PC-3 (cell line): ENCODE measurements around the gene PDLIM4. TPM values are rescaled to one million over a fixed set of nuclear protein-coding genes. Genes with fewer than 3 reads are reported as not detected.

Source experiments
- ATAC-seq: fragments of 200-7000 bp; cut with Tn5 transposase; 2 replicates; pipeline ENCODE4 v1.9.1; 2020; ENCODE audit warnings: mild to moderate bottlenecking, moderate library complexity
- BruUV-seq: library from RNA; stranded (reverse); fragments of 400-500 nt; replicated peaks from 2 replicates; lab custom pipeline; 2021; lab: Mats Ljungman, UMichigan
- CTCF ChIA-PET: fragments of 300-600 bp; sonication (Branson Sonifier 250); formaldehyde crosslinking; loops from one replicate; lab custom pipeline; 2022; ENCODE audit warnings: antibody characterized with exemption; lab: Charles Lee
- POLR2A ChIA-PET: fragments of 300-600 bp; sonication (Branson Sonifier 250); formaldehyde crosslinking; loops from one replicate; lab custom pipeline; 2022; ENCODE audit warnings: antibody characterized with exemption; ENCODE audit not compliant: unreplicated experiment; lab: Charles Lee
- DNase-seq: peaks from one replicate; pipeline ENCODE4 v3.0.0-alpha.2; 2015
- H2AFZ ChIP-seq: fragments of 300-600 bp; sonication (generic); 2 replicates; pipeline ENCODE4 v1.6.0; 2016; ENCODE audit warnings: antibody characterized with exemption, low read length
- H3F3A ChIP-seq: fragments of 300-600 bp; sonication (generic); one replicate; pipeline ENCODE4 v1.6.0; 2017; ENCODE audit warnings: antibody characterized with exemption, low read length, control low read depth, mild to moderate bottlenecking; ENCODE audit not compliant: unreplicated experiment
- H3K27ac ChIP-seq: fragments of 300-600 bp; sonication (generic); 2 replicates; pipeline ENCODE4 v1.5.1; 2016; ENCODE audit warnings: mild to moderate bottlenecking, low read length
- H3K27me3 ChIP-seq: fragments of 300-600 bp; sonication (generic); 2 replicates; pipeline ENCODE4 v1.6.1; 2016; ENCODE audit warnings: low read length, mixed read lengths
- H3K36me3 ChIP-seq: fragments of 300-600 bp; sonication (generic); 2 replicates; pipeline ENCODE4 v1.6.1; 2016; ENCODE audit warnings: low read depth, mixed run types, low read length, mixed read lengths
- H3K4me1 ChIP-seq: fragments of 300-600 bp; sonication (generic); 2 replicates; pipeline ENCODE4 v1.5.1; 2016; ENCODE audit warnings: low read length; ENCODE audit not compliant: insufficient read depth
- H3K4me2 ChIP-seq: fragments of 300-600 bp; sonication (generic); 2 replicates; pipeline ENCODE4 v1.6.0; 2016; ENCODE audit warnings: low read length
- H3K4me3 ChIP-seq: fragments of 300-600 bp; sonication (generic); 2 replicates; pipeline ENCODE4 v1.5.1; 2016; ENCODE audit warnings: mild to moderate bottlenecking, low read length, mixed read lengths
- H3K79me2 ChIP-seq: fragments of 300-600 bp; sonication (generic); 2 replicates; pipeline ENCODE4 v1.6.1; 2017; ENCODE audit warnings: low read length, mixed read lengths
- H3K9ac ChIP-seq: fragments of 300-600 bp; sonication (generic); 2 replicates; pipeline ENCODE4 v1.6.0; 2016; ENCODE audit warnings: mild to moderate bottlenecking, low read length
- H3K9me2 ChIP-seq: fragments of 300-600 bp; sonication (generic); replicated peaks from 2 replicates; pipeline ENCODE4 v1.6.1; 2016; ENCODE audit warnings: mixed run types, low read length, mixed read lengths
- H3K9me3 ChIP-seq: fragments of 300-600 bp; sonication (generic); 2 replicates; pipeline ENCODE4 v1.6.1; 2016; ENCODE audit warnings: low read length, mixed read lengths
- H4K20me1 ChIP-seq: fragments of 300-600 bp; sonication (generic); 2 replicates; pipeline ENCODE4 v1.6.1; 2016; ENCODE audit warnings: low read length, mixed read lengths
- EZH2 ChIP-seq: fragments of 300-600 bp; sonication (generic); IDR thresholded peaks from one replicate; pipeline ENCODE4 v1.6.1; 2017; ENCODE audit warnings: antibody characterized with exemption, mild to moderate bottlenecking, low read length; ENCODE audit not compliant: unreplicated experiment
- EZH2phosphoT487 ChIP-seq: fragments of 300-600 bp; sonication (generic); IDR thresholded peaks from 2 replicates; pipeline ENCODE4 v1.6.1; 2018; ENCODE audit warnings: mild to moderate bottlenecking, antibody characterized with exemption, low read length, borderline replicate concordance
- intact Hi-C: fragments of 100-400 bp; cut with micrococcal nuclease; formaldehyde crosslinking; loops from 2 replicates; pipeline ENCODE4 v1.9.0; 2023
- total RNA-seq: library from RNA; depleted of rRNA; stranded (reverse); fragments of >200 nt; gene quantifications from 2 replicates; pipeline ENCODE4 v1.2.3, GENCODE V29; 2014
- TF ChIP-seq, protein P1 (sequence below): fragments of 300-600 bp; sonication (generic); conservative IDR thresholded peaks from 2 replicates; pipeline ENCODE4 v1.5.1; 2017; ENCODE audit warnings: antibody characterized with exemption, low read depth, mild to moderate bottlenecking, low read length

Gene PDLIM4
- total RNA-seq, 1 experiment from 2014 or later, result 27.8 TPM

DNA sequence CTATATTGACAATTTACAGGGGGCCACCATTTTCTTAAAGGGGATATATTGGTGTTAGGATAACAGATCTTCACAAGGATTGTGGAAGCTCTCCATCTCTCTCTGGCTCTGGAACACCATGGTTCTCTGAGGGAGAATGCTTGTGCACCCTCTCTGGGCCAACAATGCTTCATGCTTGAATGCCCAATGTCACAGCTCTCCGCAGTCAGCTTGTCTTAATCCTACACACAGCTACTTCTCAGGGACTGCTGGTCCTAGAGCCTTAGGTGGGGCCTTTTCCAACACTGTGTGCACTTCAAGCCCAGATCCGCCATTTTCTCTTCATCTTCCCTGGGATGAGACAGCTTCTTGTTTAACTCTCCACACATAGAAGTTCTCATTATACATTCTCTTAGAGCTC is 6.9 kb upstream of the PDLIM4 start:
- intact Hi-C loops, result no loop called here
- Histone ChIP-seq H3K9me3 (no peaks in the 10 kb centered on the region), H2AFZ (no peak overlapping the region), H3K9ac (no peak overlapping the region), H3K4me2 (no peak overlapping the region), H3K27ac (no peak overlapping the region), H3K9me2 (no peaks in the 10 kb centered on the region), H3K27me3 (no peaks in the 10 kb centered on the region), H3K79me2 (no peaks in the 10 kb centered on the region), H3F3A (no peaks in the 10 kb centered on the region), H3K36me3 (no peaks in the 10 kb centered on the region), H3K4me1 (no peaks in the 10 kb centered on the region), H4K20me1 (no peaks in the 10 kb centered on the region), H3K4me3 (no peak overlapping the region)
- no TSS peak for BruUV-seq
- CTCF ChIA-PET, result no interaction called here
- TF ChIP-seq EZH2phosphoT487 (no peak), EZH2 (no peak)
- TF ChIP-seq, protein P1, sequence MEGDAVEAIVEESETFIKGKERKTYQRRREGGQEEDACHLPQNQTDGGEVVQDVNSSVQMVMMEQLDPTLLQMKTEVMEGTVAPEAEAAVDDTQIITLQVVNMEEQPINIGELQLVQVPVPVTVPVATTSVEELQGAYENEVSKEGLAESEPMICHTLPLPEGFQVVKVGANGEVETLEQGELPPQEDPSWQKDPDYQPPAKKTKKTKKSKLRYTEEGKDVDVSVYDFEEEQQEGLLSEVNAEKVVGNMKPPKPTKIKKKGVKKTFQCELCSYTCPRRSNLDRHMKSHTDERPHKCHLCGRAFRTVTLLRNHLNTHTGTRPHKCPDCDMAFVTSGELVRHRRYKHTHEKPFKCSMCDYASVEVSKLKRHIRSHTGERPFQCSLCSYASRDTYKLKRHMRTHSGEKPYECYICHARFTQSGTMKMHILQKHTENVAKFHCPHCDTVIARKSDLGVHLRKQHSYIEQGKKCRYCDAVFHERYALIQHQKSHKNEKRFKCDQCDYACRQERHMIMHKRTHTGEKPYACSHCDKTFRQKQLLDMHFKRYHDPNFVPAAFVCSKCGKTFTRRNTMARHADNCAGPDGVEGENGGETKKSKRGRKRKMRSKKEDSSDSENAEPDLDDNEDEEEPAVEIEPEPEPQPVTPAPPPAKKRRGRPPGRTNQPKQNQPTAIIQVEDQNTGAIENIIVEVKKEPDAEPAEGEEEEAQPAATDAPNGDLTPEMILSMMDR, result no peak
- ATAC-seq (no peak), DNase-seq (no peak)
- POLR2A ChIA-PET, result no interaction called here

DNA sequence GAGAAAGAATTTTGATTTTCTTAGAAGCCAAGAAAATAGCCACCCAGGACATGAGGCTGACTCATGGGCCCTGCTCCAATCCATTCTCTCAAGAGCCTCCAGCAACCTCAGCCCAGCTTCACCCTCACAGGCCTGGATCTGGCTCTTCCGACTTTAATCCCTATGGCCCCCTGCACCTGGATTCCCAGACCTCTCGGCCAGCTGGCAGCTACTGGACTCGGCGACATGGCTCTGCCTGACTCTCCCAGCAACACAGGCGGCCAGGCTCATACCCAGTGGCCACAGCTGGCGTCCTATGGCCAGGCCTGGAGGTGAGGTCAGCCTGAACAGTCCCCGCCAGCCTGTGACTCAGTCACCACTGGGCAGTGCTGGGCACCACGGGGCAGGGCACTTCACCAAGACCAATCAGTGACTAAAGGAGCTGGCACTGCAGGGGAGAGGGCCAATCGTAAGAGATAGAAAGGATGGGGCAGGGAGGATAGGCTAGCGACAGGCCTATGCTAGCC is 6.2 kb upstream of the PDLIM4 start:
- TF ChIP-seq EZH2phosphoT487, result no peak
- TF ChIP-seq, protein P1, result no peak
- ATAC-seq (no peak; the same call in 1 of the 2 replicates), DNase-seq (no peak)
- no TSS peak for BruUV-seq
- ChIA-PET POLR2A (no interaction called here), CTCF (no interaction called here)
- Histone ChIP-seq H3K27ac (no peak overlapping the region), H3K36me3 (no peaks in the 10 kb centered on the region), H4K20me1 (no peaks in the 10 kb centered on the region), H3K9me3 (no peaks in the 10 kb centered on the region), H3K4me1 (no peaks in the 10 kb centered on the region), H3K4me3 (no peak overlapping the region), H3F3A (no peaks in the 10 kb centered on the region), H3K9ac (no peak overlapping the region), H3K4me2 (no peak overlapping the region), H3K79me2 (no peaks in the 10 kb centered on the region), H3K9me2 (no peaks in the 10 kb centered on the region), H3K27me3 (no peaks in the 10 kb centered on the region), H2AFZ (no peak overlapping the region)
- intact Hi-C loops, result no loop called here

DNA sequence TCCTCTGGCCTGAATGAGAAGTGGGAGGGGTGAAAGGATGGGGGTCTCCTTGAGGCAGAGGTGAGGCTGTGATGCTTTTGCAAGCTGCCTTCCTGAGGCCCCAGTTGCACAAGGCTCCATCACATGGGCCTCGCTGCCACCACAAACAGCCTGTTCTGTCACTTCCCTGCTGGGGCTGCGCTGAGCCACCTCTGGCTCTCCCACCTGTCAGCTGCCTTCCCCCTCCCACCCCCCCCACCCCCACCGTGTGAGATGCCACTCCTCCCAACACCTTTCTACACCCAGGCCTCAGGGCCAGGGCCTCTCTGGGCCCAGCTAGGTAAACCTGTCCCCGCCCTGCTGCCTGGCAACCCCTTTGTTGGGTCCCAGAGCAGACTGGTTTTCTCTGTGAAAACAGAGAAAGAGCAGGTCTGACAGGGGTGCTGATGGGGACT is 4.5 kb upstream of the PDLIM4 start:
- no peak for DNase-seq
- no peaks in the 10 kb centered on the region for H3K9me3 ChIP-seq
- BruUV-seq, result no TSS peak
- no peaks in the 10 kb centered on the region for H3K27me3 ChIP-seq
- H4K20me1 ChIP-seq, result no peaks in the 10 kb centered on the region
- TF ChIP-seq EZH2 (no peak), EZH2phosphoT487 (no peak)
- TF ChIP-seq, protein P1, result no peak
- H3K9me2 ChIP-seq, result no peaks in the 10 kb centered on the region
- POLR2A ChIA-PET, result no interaction called here
- no peaks in the 10 kb centered on the region for H3F3A ChIP-seq
- CTCF ChIA-PET, result no interaction called here
- peaks cover 4% of the 10 kb centered on the region; the same call in 1 of the 2 replicates for H3K79me2 ChIP-seq
- intact Hi-C loops, result no loop called here
- H3K27ac ChIP-seq, result no peak overlapping the region
- H3K36me3 ChIP-seq, result no peaks in the 10 kb centered on the region
- H3K9ac ChIP-seq, result no peak overlapping the region
- peaks cover 2% of the 10 kb centered on the region for H3K4me1 ChIP-seq
- no peak for ATAC-seq
- H3K4me3 ChIP-seq, result no peak overlapping the region
- H3K4me2 ChIP-seq, result no peak overlapping the region
- H2AFZ ChIP-seq, result no peak overlapping the region
